H9 (cell line): Measurements from ENCODE around the gene ILK. TPM values are rescaled to one million over a fixed set of nuclear protein-coding genes. Genes with fewer than 3 reads are reported as not detected.

Experiments used
- DNase-seq: peaks from one replicate; pipeline ENCODE4 v3.0.0-alpha.2; 2017
- H2AFZ ChIP-seq: one replicate; pipeline ENCODE4 v1.6.1; 2013; ENCODE audit warnings: mild to moderate bottlenecking, low read length, control low read depth, moderate library complexity
- H2AK5ac ChIP-seq: 2 replicates; pipeline ENCODE4 v1.6.1; 2013; ENCODE audit warnings: low read length, control low read depth, mixed read lengths; ENCODE audit not compliant: insufficient read length
- H2BK120ac ChIP-seq: one replicate; pipeline ENCODE4 v1.6.1; 2013; ENCODE audit warnings: low read depth, mild to moderate bottlenecking, low read length, control low read depth, inconsistent platforms; ENCODE audit not compliant: poor library complexity, severe bottlenecking
- H2BK12ac ChIP-seq: 2 replicates; pipeline ENCODE4 v1.6.1; 2013; ENCODE audit warnings: low read length, control low read depth, mixed read lengths, low read depth; ENCODE audit not compliant: insufficient read length
- H2BK15ac ChIP-seq: 2 replicates; pipeline ENCODE4 v1.6.1; 2013; ENCODE audit warnings: low read depth, low read length, control low read depth
- H2BK20ac ChIP-seq: one replicate; pipeline ENCODE4 v1.6.1; 2013; ENCODE audit warnings: low read depth, mild to moderate bottlenecking, low read length, control low read depth, inconsistent platforms; ENCODE audit not compliant: poor library complexity, severe bottlenecking
- H2BK5ac ChIP-seq: 2 replicates; pipeline ENCODE4 v1.6.1; 2013; ENCODE audit warnings: low read length, control low read depth, mixed read lengths; ENCODE audit not compliant: insufficient read length
- H3K14ac ChIP-seq: 2 replicates; pipeline ENCODE4 v1.6.1; 2013; ENCODE audit warnings: low read length, control low read depth; ENCODE audit not compliant: insufficient read depth
- H3K18ac ChIP-seq: 2 replicates; pipeline ENCODE4 v1.6.1; 2013; ENCODE audit warnings: low read depth, mild to moderate bottlenecking, mixed read lengths, low read length, control low read depth; ENCODE audit not compliant: insufficient read length
- H3K23ac ChIP-seq: 2 replicates; pipeline ENCODE4 v1.6.1; 2013; ENCODE audit warnings: low read length, control low read depth, mixed read lengths, low read depth; ENCODE audit not compliant: insufficient read length
- H3K23me2 ChIP-seq: 2 replicates; pipeline ENCODE4 v1.6.1; 2013; ENCODE audit warnings: low read depth, mild to moderate bottlenecking, mixed read lengths, low read length, control low read depth; ENCODE audit not compliant: insufficient read length, poor library complexity, severe bottlenecking
- H3K27ac ChIP-seq: 2 replicates; pipeline ENCODE4 v1.5.1; 2013; ENCODE audit warnings: low read length, control low read depth, mixed read lengths, low read depth; ENCODE audit not compliant: insufficient read length
- H3K27me3 ChIP-seq: 2 replicates; pipeline ENCODE4 v1.6.1; 2013; ENCODE audit warnings: low read length, control low read depth, inconsistent platforms; ENCODE audit not compliant: insufficient read depth
- H3K4ac ChIP-seq: 2 replicates; pipeline ENCODE4 v1.6.1; 2013; ENCODE audit warnings: low read depth, mild to moderate bottlenecking, control low read depth, inconsistent platforms, low read length, moderate library complexity
- H3K4me1 ChIP-seq: 2 replicates; pipeline ENCODE4 v1.6.1; 2013; ENCODE audit warnings: low read length, control low read depth, inconsistent platforms; ENCODE audit not compliant: insufficient read depth
- H3K4me2 ChIP-seq: 2 replicates; pipeline ENCODE4 v1.6.1; 2013; ENCODE audit warnings: low read length, control low read depth, mixed read lengths; ENCODE audit not compliant: insufficient read length, insufficient read depth
- H3K56ac ChIP-seq: 2 replicates; pipeline ENCODE4 v1.6.1; 2013; ENCODE audit warnings: low read depth, mild to moderate bottlenecking, mixed read lengths, low read length, control low read depth; ENCODE audit not compliant: insufficient read length
- H3K79me1 ChIP-seq: 2 replicates; pipeline ENCODE4 v1.6.1; 2013; ENCODE audit warnings: low read depth, mild to moderate bottlenecking, moderate library complexity, low read length, control low read depth, inconsistent platforms; ENCODE audit not compliant: insufficient read depth, poor library complexity, severe bottlenecking
- H3K79me2 ChIP-seq: 2 replicates; pipeline ENCODE4 v1.6.1; 2013; ENCODE audit warnings: low read length, control low read depth, inconsistent platforms; ENCODE audit not compliant: insufficient read depth
- H3K9ac ChIP-seq: 2 replicates; pipeline ENCODE4 v1.6.1; 2013; ENCODE audit warnings: low read length, control low read depth, mixed read lengths; ENCODE audit not compliant: insufficient read length; ENCODE audit errors: extremely low read depth
- H3K9me3 ChIP-seq: one replicate; pipeline ENCODE4 v1.6.1; 2013; ENCODE audit warnings: low read depth, low read length, inconsistent platforms; ENCODE audit not compliant: control insufficient read depth
- H3T11ph ChIP-seq: one replicate; pipeline ENCODE4 v1.6.1; 2013; ENCODE audit warnings: mild to moderate bottlenecking, low read length, control low read depth, inconsistent platforms
- H4K20me1 ChIP-seq: one replicate; pipeline ENCODE4 v1.6.1; 2013; ENCODE audit not compliant: control insufficient read depth, insufficient read length, insufficient read depth
- H4K5ac ChIP-seq: 2 replicates; pipeline ENCODE4 v1.6.1; 2013; ENCODE audit warnings: low read depth, mild to moderate bottlenecking, mixed read lengths, low read length, control low read depth; ENCODE audit not compliant: insufficient read length
- H4K8ac ChIP-seq: replicated peaks from 2 replicates; pipeline ENCODE4 v1.6.1; 2013; ENCODE audit warnings: low read length, control low read depth, mixed read lengths, low read depth; ENCODE audit not compliant: insufficient read length
- H4K91ac ChIP-seq: 2 replicates; pipeline ENCODE4 v1.6.1; 2013; ENCODE audit warnings: low read depth, mild to moderate bottlenecking, moderate library complexity, mixed read lengths, low read length, control low read depth; ENCODE audit not compliant: insufficient read length
- H3K27ac Mint-ChIP-seq, 3 experiments: 2 replicates in 2 of 3; 3 replicates in 1 of 3; pipeline ENCODE4 v1.8.0; 2020 to 2021; ENCODE audit warnings: mixed read lengths in 3 of 3, mild to moderate bottlenecking in 1 of 3, moderate library complexity in 1 of 3
- H3K27me3 Mint-ChIP-seq: 2 replicates; pipeline ENCODE4 v1.8.0; 2021; ENCODE audit warnings: low read depth, mild to moderate bottlenecking, moderate library complexity, mixed read lengths
- H3K36me3 Mint-ChIP-seq, 3 experiments: 2 replicates in 2 of 3; 3 replicates in 1 of 3; pipeline ENCODE4 v1.8.0; 2020 to 2021; ENCODE audit warnings: low read depth in 3 of 3, mixed read lengths in 3 of 3; ENCODE audit not compliant: insufficient read depth in 1 of 3
- H3K4me1 Mint-ChIP-seq, 2 experiments: 2 replicates each; pipeline ENCODE4 v1.8.0; 2020; ENCODE audit warnings: mixed read lengths in 2 of 2
- H3K4me3 Mint-ChIP-seq, 2 experiments: 2 replicates in 1 of 2; 3 replicates in 1 of 2; pipeline ENCODE4 v1.8.0; 2020 to 2021; ENCODE audit warnings: mild to moderate bottlenecking in 2 of 2, mixed read lengths in 2 of 2, moderate library complexity in 1 of 2
- H3K9me3 Mint-ChIP-seq, 2 experiments: 2 replicates in 1 of 2; 3 replicates in 1 of 2; pipeline ENCODE4 v1.8.0; 2020; ENCODE audit warnings: mild to moderate bottlenecking in 2 of 2, mixed read lengths in 2 of 2, moderate library complexity in 1 of 2
- CTCF ChIP-seq: fragments of 200-600 bp; sonication (generic); conservative IDR thresholded peaks from 3 replicates; pipeline ENCODE4 v1.8.0; 2021; ENCODE audit warnings: antibody characterized with exemption, mild to moderate bottlenecking
- WGBS: extraction: QIAGEN DNeasy Blood & Tissue Kit; methylation state at CpG from one replicate; pipeline ENCODE4 v1.1.7; 2013; ENCODE audit warnings: missing lambda C conversion rate, low lambda C conversion rate, mixed read lengths; ENCODE audit not compliant: insufficient read length; ENCODE audit errors: extremely low coverage; 5-methylcytosine and 5-hydroxymethylcytosine counted together
- total RNA-seq: library from RNA; stranded (reverse); gene quantifications from 2 replicates; pipeline ENCODE4 v1.2.1, GENCODE V29; 2021

Gene ILK
- total RNA-seq, 1 experiment from 2014 or later, result 100 TPM

GRCh38 chr11:6559369-6559768 lies 44.2 kb upstream of the ILK start:
- H3K36me3 Mint-ChIP-seq, result no peaks in the 10 kb centered on the region
- no peak overlapping the region; a peak in 1 of 5 replicates for H3K4me3 Mint-ChIP-seq
- no peak overlapping the region for H2BK5ac ChIP-seq
- H3K56ac ChIP-seq, result no peak overlapping the region
- no peak overlapping the region for H2AK5ac ChIP-seq
- no CpG with 5 or more reads among the region's 1 CpG for WGBS
- H3K27me3 Mint-ChIP-seq, result no peaks in the 10 kb centered on the region; the same call in 1 of the 2 replicates
- H3K23ac ChIP-seq, result no peak overlapping the region
- H3K14ac ChIP-seq, result no peak overlapping the region
- no peaks in the 10 kb centered on the region for H3K4me1 ChIP-seq
- no peak overlapping the region for H3K18ac ChIP-seq
- H3K27ac Mint-ChIP-seq, result no peak overlapping the region
- no peak overlapping the region for H2BK12ac ChIP-seq
- no peak for TF ChIP-seq CTCF
- no peaks in the 10 kb centered on the region for H4K20me1 ChIP-seq
- H3K9ac ChIP-seq, result no peak overlapping the region
- no peak overlapping the region for H4K5ac ChIP-seq
- no peak overlapping the region for H4K91ac ChIP-seq
- H2BK120ac ChIP-seq, result no peak overlapping the region
- H3K23me2 ChIP-seq, result no peaks in the 10 kb centered on the region
- H3K27me3 ChIP-seq, result no peaks in the 10 kb centered on the region
- peaks cover 7 to 18% of the 10 kb centered on the region in 2 experiments for H3K4me1 Mint-ChIP-seq
- no peak for DNase-seq
- H2AFZ ChIP-seq, result no peak overlapping the region
- H3K4ac ChIP-seq, result no peak overlapping the region
- no peak overlapping the region for H4K8ac ChIP-seq
- H2BK20ac ChIP-seq, result no peak overlapping the region
- no peak overlapping the region for H3T11ph ChIP-seq
- H3K9me3 Mint-ChIP-seq, result no peaks in the 10 kb centered on the region
- H3K79me1 ChIP-seq, result no peaks in the 10 kb centered on the region
- no peaks in the 10 kb centered on the region for H3K79me2 ChIP-seq
- no peak overlapping the region for H3K27ac ChIP-seq
- no peak overlapping the region for H3K4me2 ChIP-seq
- H3K9me3 ChIP-seq, result no peaks in the 10 kb centered on the region
- H2BK15ac ChIP-seq, result no peak overlapping the region
